Suprapubic skin (tissue), 4 donors: ENCODE results near the gene SYNE2. TPM values are rescaled to one million over a fixed set of nuclear protein-coding genes. Genes with fewer than 3 reads are reported as not detected.

ENCODE experiments used
- DNase-seq, 2 donors: peaks; one replicate each; pipeline ENCODE4 v3.0.0-alpha.2; 2019; ENCODE audit warnings: low spot score in 2 of 2
- H3K27ac ChIP-seq: fragments of 200-600 bp; sonication (generic); one replicate; pipeline ENCODE4 v1.5.1; 2019
- H3K27me3 ChIP-seq: fragments of 200-600 bp; sonication (generic); one replicate; pipeline ENCODE4 v1.5.1; 2019
- H3K36me3 ChIP-seq: fragments of 200-600 bp; sonication (generic); one replicate; pipeline ENCODE4 v1.5.1; 2019
- H3K4me1 ChIP-seq: fragments of 200-600 bp; sonication (generic); one replicate; pipeline ENCODE4 v1.5.1; 2019
- H3K4me3 ChIP-seq: fragments of 200-600 bp; sonication (generic); one replicate; pipeline ENCODE4 v1.5.1; 2019; ENCODE audit warnings: mild to moderate bottlenecking
- H3K9me3 ChIP-seq: fragments of 200-600 bp; sonication (generic); one replicate; pipeline ENCODE4 v1.5.1; 2019
- CTCF ChIP-seq, 2 donors: fragments of 200-600 bp in 1 of 2; fragments of 450-650 bp in 1 of 2; sonication (generic) in 1 of 2; IDR thresholded peaks; one replicate each; pipeline ENCODE4 v1.5.1; 2016 to 2019; ENCODE audit warnings: antibody characterized with exemption in 2 of 2, mild to moderate bottlenecking in 1 of 2, moderate library complexity in 1 of 2
- EP300 ChIP-seq: sonication (generic); formaldehyde crosslinking; IDR thresholded peaks from one replicate; pipeline ENCODE4 v1.6.1; 2017; ENCODE audit warnings: antibody characterized with exemption
- POLR2A ChIP-seq, 2 donors: fragments of 450-650 bp; IDR thresholded peaks; one replicate each; pipeline ENCODE4 v1.6.1; 2017; ENCODE audit warnings: antibody characterized with exemption in 2 of 2, mild to moderate bottlenecking in 2 of 2, moderate library complexity in 2 of 2
- POLR2AphosphoS5 ChIP-seq, 3 donors: sonication (generic); formaldehyde crosslinking; IDR thresholded peaks; one replicate each; pipeline ENCODE4 v1.6.1; 2017; ENCODE audit warnings: antibody characterized with exemption in 3 of 3
- total RNA-seq, 4 donors: library from RNA; depleted of rRNA; stranded (reverse); fragments of >200 nt; gene quantifications; one replicate each; pipeline ENCODE4 v1.1.0, GENCODE V29; 2016

The SYNE2 gene
- total RNA-seq, 4 donors from 2014 or later: 234 to 658 (median 244) TPM

- H3K27ac ChIP-seq: no peak overlapping the region
- TF ChIP-seq POLR2AphosphoS5 (IDR thresholded peaks at IDR 0.05): no peak
- TF ChIP-seq POLR2A (IDR thresholded peaks at IDR 0.05): no peak
- no peak for TF ChIP-seq EP300
- TF ChIP-seq CTCF (IDR thresholded peaks at IDR 0.05): no peak
- no peaks in the 10 kb centered on the region for H3K9me3 ChIP-seq
- H3K4me3 ChIP-seq: no peak overlapping the region
- H3K4me1 ChIP-seq: no peaks in the 10 kb centered on the region
- H3K36me3 ChIP-seq: no peaks in the 10 kb centered on the region
- DNase-seq: no peak
- H3K27me3 ChIP-seq: no peaks in the 10 kb centered on the region
These were observed 419.2 kb downstream of the SYNE2 start for GRCh38 chr14:64272019-64272418.

Other genes with a start within 250 kb of the SYNE2 start
- 1 to 10 TPM; 4.7 to 6.5 (median 6.0) TPM for gene WDR89, start 211.1 kb upstream of the SYNE2 start, total RNA-seq
- gene SGPP1, start 124.9 kb upstream of the SYNE2 start, total RNA-seq: 10 to 100 TPM in 1 of 4 donors, 1 to 10 TPM in 3; 5.4 to 10.9 (median 8.0) TPM